OCI-LY3 (cell line): ENCODE results near the gene HLA-DMB.

ENCODE experiments used
- CTCF ChIP-seq: fragments of 200-600, 300-600 bp; sonication (generic); IDR thresholded peaks from 2 replicates; pipeline ENCODE4 v1.5.1; 2014; ENCODE audit warnings: antibody characterized with exemption, low read length, low read depth
- EZH2phosphoT487 ChIP-seq: fragments of 200-600 bp; shearing (Covaris generic); IDR thresholded peaks from 2 replicates; pipeline ENCODE4 v1.6.1; 2018; ENCODE audit warnings: antibody characterized with exemption, mixed run types, low read depth

- no peak for TF ChIP-seq CTCF
- TF ChIP-seq EZH2phosphoT487, result no peak
Observed at GRCh38 chr6:32983493-32983848, 42.6 kb upstream of the HLA-DMB start.
